ENCODE data around the gene RPUSD2.

The RPUSD2 gene

GRCh38 chr15:40593588-40594428 lies 24.7 kb downstream of the RPUSD2 start, which contains the start of gene KNL1:
Gene KNL1 (plus strand): TSS chr15:40594249. CDS start chr15:40602932, 8,683 bp downstream.
- Histone ChIP-seq H3K27me3 (no peaks in the 10 kb centered on the region), H3K4me1 (peaks cover 0 to 13% (median 9%) of the 10 kb centered on the region in 4 donors), H3K36me3 (no peaks in the 10 kb centered on the region), H3K9me3 (no peaks in the 10 kb centered on the region), H3K27ac (peak within 1 kb of the TSS; percentile 81 to 90), H3K4me3 (peak within 1 kb of the TSS; percentile 56 to 64)
- TF ChIP-seq, protein P1, sequence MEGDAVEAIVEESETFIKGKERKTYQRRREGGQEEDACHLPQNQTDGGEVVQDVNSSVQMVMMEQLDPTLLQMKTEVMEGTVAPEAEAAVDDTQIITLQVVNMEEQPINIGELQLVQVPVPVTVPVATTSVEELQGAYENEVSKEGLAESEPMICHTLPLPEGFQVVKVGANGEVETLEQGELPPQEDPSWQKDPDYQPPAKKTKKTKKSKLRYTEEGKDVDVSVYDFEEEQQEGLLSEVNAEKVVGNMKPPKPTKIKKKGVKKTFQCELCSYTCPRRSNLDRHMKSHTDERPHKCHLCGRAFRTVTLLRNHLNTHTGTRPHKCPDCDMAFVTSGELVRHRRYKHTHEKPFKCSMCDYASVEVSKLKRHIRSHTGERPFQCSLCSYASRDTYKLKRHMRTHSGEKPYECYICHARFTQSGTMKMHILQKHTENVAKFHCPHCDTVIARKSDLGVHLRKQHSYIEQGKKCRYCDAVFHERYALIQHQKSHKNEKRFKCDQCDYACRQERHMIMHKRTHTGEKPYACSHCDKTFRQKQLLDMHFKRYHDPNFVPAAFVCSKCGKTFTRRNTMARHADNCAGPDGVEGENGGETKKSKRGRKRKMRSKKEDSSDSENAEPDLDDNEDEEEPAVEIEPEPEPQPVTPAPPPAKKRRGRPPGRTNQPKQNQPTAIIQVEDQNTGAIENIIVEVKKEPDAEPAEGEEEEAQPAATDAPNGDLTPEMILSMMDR (IDR thresholded peaks at IDR 0.05), result no peak
- intact Hi-C loops (cut with DNase I; ENCODE audit: low total_unique reads), result no loop called here
- peak; percentile 93 to 95 for DNase-seq

GRCh38 chr15:40594429-40594836 lies 25.3 kb downstream of the RPUSD2 start:
- peak; percentile 37 to 70 for DNase-seq
- H3K36me3 ChIP-seq, result no peaks in the 10 kb centered on the region
- peak overlapping the region; percentile 56 to 64 for H3K4me3 ChIP-seq
- no peaks in the 10 kb centered on the region for H3K27me3 ChIP-seq
- peak overlapping the region; percentile 81 to 90 for H3K27ac ChIP-seq
- intact Hi-C loops (cut with DNase I; ENCODE audit: low total_unique reads), result no loop called here
- no peaks in the 10 kb centered on the region for H3K9me3 ChIP-seq
- H3K4me1 ChIP-seq, result peaks cover 0 to 13% (median 9%) of the 10 kb centered on the region in 4 donors
- TF ChIP-seq, protein P1 (IDR thresholded peaks at IDR 0.05), result no peak

DNA sequence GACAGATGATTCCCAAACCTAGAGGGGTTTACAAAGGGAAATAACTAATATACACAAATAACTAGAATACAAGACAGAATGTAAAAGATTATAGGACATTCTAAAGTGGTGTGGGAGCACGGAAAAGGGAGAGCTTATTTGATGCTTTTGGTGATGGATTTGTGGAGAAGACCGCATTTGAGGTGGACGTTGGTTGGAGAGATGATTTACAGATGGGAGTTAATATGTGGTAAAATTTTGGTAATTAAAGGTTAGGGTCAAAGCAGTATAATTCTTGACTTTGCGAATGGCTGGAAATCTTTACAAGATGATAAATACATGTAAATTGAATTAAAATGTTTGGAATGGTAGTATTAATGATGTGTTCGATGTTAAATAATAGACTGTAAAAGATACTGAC lies 26.1 kb downstream of the RPUSD2 start:
- intact Hi-C loops (cut with DNase I; ENCODE audit: low total_unique reads), result no loop called here

DNA sequence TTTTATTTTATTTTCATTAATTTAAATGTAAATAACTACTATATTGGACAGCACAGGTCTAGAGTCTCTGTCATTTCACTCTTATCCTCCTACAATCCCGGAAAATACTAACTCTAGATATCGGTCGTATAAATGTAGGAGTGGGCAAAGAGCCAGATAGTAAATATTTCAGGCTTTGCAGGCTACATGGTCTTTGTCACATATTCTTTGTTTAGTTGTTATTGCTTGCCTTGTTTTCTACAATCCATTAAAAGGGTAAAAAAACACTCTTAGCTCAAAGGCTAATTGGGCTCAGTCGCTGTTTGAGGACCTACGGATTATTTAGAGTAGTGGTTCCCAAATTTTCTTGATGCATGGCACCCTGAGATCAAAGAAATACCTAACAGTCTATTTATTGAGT lies 26.7 kb downstream of the RPUSD2 start:
- DNase-seq, result no peak
- Histone ChIP-seq H3K4me1 (peaks cover 0 to 10% (median 7%) of the 10 kb centered on the region in 4 donors), H3K9me3 (no peaks in the 10 kb centered on the region), H3K4me3 (no peak overlapping the region), H3K36me3 (no peaks in the 10 kb centered on the region), H3K27me3 (no peaks in the 10 kb centered on the region), H3K27ac (no peak overlapping the region)
- intact Hi-C loops (cut with DNase I; ENCODE audit: low total_unique reads), result no loop called here
- TF ChIP-seq, protein P1 (IDR thresholded peaks at IDR 0.05), result no peak

More for the DNA sequence above, 26.1 kb downstream of the RPUSD2 start:
- DNase-seq, result no peak
- Histone ChIP-seq H3K4me3 (peak overlapping the region in 1 of 2 donors; percentile 64), H3K36me3 (no peaks in the 10 kb centered on the region), H3K4me1 (peaks cover 0 to 10% (median 7%) of the 10 kb centered on the region in 4 donors), H3K27me3 (no peaks in the 10 kb centered on the region), H3K9me3 (no peaks in the 10 kb centered on the region), H3K27ac (no peak overlapping the region)
- TF ChIP-seq, protein P1 (IDR thresholded peaks at IDR 0.05), result no peak

DNA sequence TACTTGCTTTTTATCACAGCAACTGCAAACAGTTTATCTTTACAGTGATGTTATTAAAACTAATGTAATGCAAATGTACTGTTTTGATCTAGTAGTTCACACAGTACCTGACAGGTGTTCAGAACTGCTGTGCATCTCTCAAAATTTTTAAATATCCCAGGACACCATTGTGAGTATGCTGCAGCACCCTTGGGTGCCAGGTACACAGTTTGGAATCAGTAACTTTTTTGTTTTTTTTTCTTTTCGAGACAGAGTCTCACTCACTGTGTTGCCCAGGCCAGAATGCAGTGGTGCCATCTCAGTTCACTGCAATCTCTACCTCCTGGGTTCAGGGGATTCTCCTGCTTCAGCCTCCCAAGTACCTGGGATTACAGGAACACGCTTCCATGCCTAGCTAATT lies 27.9 kb downstream of the RPUSD2 start:
- TF ChIP-seq, protein P1 (IDR thresholded peaks at IDR 0.05), result no peak
- intact Hi-C loops (cut with DNase I; ENCODE audit: low total_unique reads), result no loop called here
- H3K9me3 ChIP-seq, result no peaks in the 10 kb centered on the region
- no peaks in the 10 kb centered on the region for H3K36me3 ChIP-seq
- no peak overlapping the region for H3K27ac ChIP-seq
- peaks cover 0 to 10% (median 7%) of the 10 kb centered on the region in 4 donors for H3K4me1 ChIP-seq
- H3K4me3 ChIP-seq, result no peak overlapping the region
- H3K27me3 ChIP-seq, result no peaks in the 10 kb centered on the region
- no peak for DNase-seq
